Right renal pelvis (tissue), 4 donors: Measurements from ENCODE around the gene TMEFF2. TPM values are rescaled to one million over a fixed set of nuclear protein-coding genes. Genes with fewer than 3 reads are reported as not detected.

Source experiments
- DNase-seq, 4 donors: peaks; one replicate each; pipeline ENCODE4 v3.0.0-alpha.2; 2013; ENCODE audit warnings: low read depth in 4 of 4, low spot score in 3 of 4, missing footprints in 1 of 4
- polyA plus RNA-seq, 4 donors: library from polyadenylated mRNA; unstranded; fragments of 120-200 nt; gene quantifications; one replicate each; pipeline ENCODE4 v1.2.1, GENCODE V29; 2013; ENCODE audit not compliant: insufficient read length in 4 of 4

The TMEFF2 gene
- polyA plus RNA-seq, 4 donors = 10.8 to 20.3 (median 17.2) TPM

DNA sequence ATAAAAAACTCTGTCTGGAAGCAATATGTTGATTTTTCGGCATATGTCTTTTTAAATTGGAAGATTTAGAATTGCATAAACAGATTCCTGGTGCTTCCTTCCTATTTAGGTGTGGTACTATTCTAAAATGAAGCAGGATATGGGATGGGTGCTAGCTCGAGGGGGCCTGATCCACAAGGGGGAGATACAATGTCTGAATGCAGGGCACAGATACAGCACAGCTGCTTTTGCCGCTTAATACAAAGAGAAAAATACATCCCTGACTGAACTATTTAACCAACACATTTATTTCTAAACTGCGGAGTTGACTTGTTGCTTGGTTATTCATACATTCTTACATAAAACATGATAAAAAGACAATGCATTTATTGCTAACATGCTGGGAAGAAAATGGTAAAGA, 169.1 kb downstream of the TMEFF2 start:
- DNase-seq = no peak

DNA sequence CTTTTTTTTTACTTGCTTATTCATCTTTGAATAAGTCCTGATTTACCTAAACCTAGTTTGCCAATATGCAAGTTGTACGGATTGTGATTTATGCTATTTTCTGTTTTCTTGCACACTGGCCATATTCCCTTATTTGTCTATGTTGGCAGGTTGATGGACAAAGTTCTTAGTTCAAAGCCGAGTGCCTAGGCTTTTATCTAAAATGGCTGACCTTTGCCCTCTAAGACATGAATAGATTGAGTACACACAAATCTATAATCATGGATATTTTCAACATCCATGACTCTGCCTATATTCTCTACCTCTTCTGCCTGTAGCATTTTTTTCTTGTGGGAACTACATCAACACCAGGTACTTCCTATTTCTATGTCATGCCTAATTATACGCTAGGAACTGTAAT, 171.7 kb downstream of the TMEFF2 start:
- no peak for DNase-seq

DNA sequence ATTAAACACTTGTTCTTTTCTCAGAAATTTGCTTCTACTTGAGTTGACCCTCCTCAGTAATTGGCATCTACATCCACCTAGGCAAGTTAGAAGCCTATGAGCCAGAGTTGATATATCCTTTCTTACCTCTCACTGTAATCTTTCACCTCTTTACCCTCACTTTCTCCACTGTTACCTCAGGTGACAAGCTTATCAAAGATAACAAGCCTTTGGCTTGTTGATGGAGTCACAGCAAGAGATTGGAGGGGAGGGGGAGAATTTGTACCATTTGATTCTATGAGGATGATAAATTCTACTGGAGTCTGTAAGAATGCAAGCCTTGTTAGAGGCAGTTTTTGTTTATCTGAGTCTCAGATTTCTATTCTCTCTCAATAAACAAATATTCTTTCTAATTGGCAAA, 176.9 kb downstream of the TMEFF2 start:
- no peak for DNase-seq

DNA sequence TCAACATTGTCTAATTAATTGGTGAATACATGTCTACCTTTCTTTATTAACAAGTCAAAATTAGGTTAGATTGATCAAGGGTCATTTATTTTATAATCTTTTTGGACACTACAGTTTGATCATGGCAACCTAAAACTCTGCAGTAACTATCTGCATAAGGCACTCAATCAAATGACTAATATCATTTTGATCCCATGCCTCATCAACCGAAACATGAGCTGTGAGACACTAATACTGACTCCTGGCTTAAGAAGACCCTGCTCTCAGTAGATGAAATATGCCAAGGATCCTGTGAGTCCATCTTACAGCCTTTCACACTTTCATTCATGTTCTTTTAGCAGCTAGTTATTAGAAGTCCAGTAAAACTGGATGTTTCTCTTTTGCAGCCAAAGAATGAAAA, 178.5 kb downstream of the TMEFF2 start:
- no peak for DNase-seq

DNA sequence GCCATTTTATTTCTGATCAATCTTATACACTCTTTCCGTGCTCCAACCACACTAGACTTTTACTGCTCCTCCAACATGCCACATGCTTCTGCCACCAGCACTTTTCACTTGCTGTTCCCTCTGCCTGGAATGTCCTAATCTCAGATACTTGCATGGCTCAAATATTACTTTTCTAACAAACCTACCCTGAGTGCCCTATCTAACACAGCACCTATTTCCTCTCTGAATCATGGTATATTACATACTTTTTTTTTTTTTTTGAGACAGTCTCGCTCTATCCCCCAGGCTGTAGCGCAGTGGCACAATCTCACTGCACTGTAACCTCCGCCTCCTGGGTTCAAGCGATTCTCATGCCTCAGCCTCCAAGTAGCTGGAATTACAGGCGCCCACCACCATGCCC, 181.5 kb downstream of the TMEFF2 start:
- no peak for DNase-seq

DNA sequence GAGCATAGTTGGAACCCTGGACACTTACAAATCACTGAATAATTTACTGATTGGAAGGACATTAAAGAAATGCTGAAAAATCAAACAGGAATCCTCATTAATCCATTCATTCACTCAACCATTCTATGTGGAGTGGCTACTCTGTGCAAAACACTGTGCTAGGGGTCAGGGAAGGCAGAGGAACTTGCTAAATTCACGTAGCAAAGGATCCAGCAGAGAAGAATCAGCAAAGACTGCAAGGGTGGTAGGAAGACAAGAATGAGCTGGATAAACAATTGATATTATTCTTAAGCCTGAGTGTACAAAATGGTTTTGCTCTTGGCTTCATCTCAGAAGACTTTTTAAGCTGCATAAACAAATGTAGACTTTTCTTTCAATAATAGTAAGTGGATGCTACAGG, 183.5 kb downstream of the TMEFF2 start:
- no peak for DNase-seq

GRCh38 chr2:192010073-192010472, 184.7 kb downstream of the TMEFF2 start:
- no peak for DNase-seq

GRCh38 chr2:192007581-192008228, 187.0 kb downstream of the TMEFF2 start:
- DNase-seq = no peak

GRCh38 chr2:192005211-192005610, 189.5 kb downstream of the TMEFF2 start:
- no peak for DNase-seq

DNA sequence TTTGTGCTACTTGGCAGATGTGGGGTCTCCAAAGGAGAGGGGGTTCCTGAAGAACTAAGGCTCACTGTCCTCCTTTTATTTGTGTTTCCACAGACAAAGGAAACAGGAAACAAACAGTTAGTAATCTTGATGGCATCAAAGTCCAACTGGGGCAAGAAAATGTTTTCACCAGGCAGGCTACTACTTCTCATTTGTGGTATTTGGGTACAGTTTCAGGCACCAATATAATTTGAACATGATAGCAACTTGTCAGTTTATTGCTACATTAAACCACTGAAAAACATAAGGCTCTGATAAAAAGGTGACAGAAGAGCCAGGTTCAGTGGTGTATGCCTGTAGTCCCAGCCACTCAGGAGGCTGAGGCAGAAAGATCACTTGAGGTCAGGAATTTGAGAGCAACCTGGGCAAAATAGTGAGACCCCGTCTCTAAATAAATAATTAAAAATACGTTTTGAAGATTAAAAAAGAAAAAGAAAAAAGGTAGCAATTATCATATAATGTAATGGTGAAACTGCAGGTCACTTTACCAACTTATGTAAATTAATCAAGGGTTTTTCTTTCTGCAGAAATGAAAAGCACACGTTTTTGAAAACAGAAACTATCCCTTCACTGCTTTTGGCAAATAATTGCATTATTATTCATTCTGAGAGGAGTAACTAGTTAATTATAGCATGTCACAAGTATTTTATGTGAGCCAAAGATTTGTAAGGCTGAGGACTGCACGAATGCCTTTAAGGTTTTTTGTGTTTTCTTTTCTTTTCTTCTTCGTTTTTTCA, 190.4 kb downstream of the TMEFF2 start:
- DNase-seq = no peak

DNA sequence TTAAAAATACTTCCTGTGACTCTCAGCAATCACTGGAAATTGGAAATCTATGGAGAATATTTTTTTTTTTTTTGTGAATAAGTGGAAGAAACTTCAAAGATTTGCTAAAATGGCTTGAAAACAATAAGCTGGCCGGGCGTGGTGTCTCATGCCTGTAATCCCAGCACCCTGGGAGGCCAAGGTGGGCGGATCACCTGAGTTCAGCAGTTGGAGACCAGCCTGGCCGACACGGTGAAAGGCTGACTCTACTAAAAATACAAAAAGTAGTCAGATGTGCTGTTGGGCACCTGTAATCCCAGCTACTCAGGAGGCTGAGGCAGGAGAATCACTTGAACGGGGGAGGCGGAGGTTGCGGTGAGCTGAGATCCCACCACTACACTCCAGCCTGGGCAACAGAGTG, 192.3 kb downstream of the TMEFF2 start:
- no peak for DNase-seq

GRCh38 chr2:192000196-192000980, 194.3 kb downstream of the TMEFF2 start:
- DNase-seq = no peak

GRCh38 chr2:191999101-191999841, 195.5 kb downstream of the TMEFF2 start:
- no peak for DNase-seq

DNA sequence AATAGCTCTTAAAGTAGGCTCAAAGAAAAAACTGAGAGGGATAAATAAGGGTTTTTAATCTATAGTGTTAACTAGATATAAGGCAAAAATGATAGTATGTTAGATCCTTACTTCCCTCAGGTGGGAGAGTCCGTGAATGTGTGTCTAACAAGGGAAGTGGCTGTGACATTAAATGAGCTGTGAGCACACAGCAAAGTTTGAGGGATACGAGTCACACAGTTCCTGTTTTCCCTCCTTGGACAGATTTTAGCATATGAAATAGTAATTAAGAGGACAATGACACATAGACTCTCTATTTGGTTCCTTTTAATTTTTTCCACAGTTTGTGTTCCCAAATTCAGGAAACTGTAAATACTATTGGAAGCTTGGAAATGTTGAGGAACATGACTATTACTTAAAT, 199.4 kb downstream of the TMEFF2 start:
- DNase-seq = no peak

DNA sequence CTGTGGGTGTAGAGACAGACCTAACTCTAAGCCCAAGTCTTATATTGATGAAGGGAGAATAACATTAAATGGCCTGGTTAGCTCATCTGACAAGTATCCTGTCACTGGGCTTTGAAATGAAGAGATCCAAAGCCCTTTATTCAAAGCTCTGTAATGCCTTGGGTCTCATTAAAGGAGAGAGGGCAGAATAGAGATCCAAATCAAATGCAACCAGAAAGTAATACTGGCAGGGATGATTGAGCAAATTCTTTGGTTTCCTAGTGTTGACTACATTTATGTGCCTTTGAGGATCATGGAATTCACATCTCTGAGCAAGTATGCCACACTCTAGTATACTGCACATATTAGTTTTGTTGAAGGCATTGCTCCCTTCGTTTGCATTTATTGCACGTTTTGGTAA, 200.0 kb downstream of the TMEFF2 start:
- no peak for DNase-seq

DNA sequence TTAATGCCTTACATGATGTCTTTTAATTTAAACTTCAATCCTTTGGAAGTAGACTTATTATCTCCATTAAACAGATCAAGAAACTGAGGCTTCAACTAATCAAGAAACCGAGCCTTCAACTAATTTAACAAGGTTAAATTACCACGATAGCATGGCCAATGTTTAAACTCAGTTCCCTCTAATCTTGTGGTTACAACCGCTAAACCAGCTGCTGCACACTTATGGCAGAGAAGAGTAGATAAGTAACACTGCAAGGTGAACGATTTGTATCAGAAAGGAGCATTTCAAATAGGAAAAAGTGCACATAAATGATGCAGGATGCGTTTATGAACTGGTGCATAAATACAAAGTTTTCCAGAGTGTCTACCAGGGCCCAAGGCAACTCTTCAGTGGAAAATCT, 203.3 kb downstream of the TMEFF2 start:
- no peak for DNase-seq

- no peak for DNase-seq
Observed at GRCh38 chr2:191985740-191986139, 209.0 kb downstream of the TMEFF2 start.

GRCh38 chr2:191983591-191983990, 211.1 kb downstream of the TMEFF2 start:
- no peak for DNase-seq

DNA sequence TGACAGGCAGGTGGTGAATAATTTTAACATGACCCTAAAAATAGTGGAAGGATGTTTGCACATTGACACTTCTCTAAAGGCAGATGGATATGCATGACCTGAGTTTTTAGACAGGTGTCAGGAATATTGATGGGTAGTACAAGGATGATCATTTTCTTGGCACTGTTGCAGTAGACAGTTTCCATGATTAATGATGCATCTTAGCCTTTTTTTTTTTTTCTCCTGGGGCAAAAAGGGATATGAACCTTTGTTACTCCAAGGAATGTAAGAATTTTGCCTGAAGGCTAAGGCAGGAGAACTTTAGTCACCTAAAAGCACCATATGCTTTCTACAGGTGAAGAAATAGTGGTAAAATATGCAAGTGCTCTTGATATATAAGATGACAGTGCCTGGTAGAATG, 211.5 kb downstream of the TMEFF2 start:
- DNase-seq = no peak

GRCh38 chr2:191981706-191982105, 213.0 kb downstream of the TMEFF2 start:
- DNase-seq = no peak

DNA sequence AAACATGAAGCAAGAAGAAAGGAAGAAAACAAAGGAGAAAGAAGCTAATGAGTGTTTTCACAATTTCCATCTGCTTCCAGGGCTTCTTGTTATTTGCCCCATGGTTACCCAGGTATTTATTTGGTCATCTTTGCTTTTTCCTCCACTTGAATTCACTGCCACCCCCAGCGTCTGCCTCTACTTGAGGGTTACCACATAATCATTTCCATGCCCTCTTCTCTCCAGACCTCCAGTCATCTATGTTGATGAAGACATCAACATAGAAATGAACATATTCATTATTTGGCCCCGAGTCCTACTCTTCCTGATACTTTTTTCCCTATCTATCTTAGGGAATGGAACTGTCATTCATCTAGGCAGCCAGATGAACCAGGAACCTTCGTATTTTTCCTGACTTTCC, 214.2 kb downstream of the TMEFF2 start:
- no peak for DNase-seq
